Measurements from ENCODE around the gene POU3F2. TPM values are rescaled to one million over a fixed set of nuclear protein-coding genes. Genes with fewer than 3 reads are reported as not detected.

POU3F2 gene
- total and polyA plus RNA-seq, 9 of the 15 experiments (the other 6 are each of a cell fraction or from before 2014, with no cell fraction given), result 0.08 to 0.46 (median 0.36) TPM

DNA sequence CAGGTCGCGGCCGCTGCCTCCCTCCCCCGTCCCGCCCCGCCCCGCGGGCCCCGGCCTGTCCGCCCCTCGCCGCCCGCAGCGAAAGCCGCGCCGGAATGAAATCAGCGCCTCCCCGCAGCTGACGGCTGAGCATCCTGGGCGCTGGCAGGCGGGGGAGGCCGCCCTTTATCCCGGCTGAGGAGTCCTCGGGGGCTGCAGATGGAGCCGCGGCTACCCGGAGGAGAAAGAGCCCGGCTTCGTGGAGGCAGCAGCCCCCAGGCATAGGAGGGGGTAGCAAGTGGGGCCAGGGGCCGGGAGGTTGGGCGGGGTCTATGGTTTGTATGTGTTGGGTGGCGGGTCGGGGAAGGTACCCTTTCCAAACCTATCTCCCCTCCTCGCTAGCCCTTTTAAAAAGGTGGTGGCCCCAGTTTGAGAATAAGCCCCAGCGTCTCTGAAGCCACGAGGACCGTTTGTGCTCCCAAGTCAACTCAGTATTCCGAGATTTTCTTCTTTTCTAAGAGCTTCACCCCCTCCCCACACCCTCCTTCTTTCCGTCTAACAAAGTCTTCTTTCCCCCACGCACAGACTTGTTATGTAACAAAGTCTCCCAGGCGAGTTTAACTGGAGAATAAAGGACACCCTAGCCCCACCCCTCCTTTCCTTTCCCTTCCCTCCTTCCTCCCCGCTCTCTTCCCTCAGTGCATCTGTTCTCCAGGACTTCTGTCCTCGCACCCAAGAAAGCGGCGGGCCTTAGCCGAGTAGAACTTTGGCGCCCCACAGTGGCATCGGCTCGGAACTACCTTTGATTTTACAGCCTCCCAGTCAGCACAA, 11.0 kb downstream of the POU3F2 start (continued):
- TF ChIP-seq ZNF318 (IDR thresholded peaks at IDR 0.05; ENCODE audit: borderline replicate concordance in 1 of 2, low read depth in 1 of 2) (no peak), FOXJ3 (CRISPR knock-in tag; IDR thresholded peaks at IDR 0.05) (no peak), ZNF23 (CRISPR knock-in tag; IDR thresholded peaks at IDR 0.05) (no peak), L3MBTL2 (IDR thresholded peaks at IDR 0.05) (0 out of 2 replicates have a peak, but pooled peaks have one; percentile 19), NFYB (IDR thresholded peaks at IDR 0.05; ENCODE audit: extremely low read depth, insufficient read length) (no peak), ZFPM2 (CRISPR knock-in tag; IDR thresholded peaks at IDR 0.05) (no peak), ZNF134 (CRISPR knock-in tag; conservative IDR thresholded peaks at IDR 0.05) (no peak), ZNF282 (CRISPR knock-in tag; IDR thresholded peaks at IDR 0.05) (no peak), PHB2 (IDR thresholded peaks at IDR 0.05; ENCODE audit: low read depth) (no peak), POLR2B (IDR thresholded peaks at IDR 0.05; ENCODE audit: low read depth, partially characterized antibody) (no peak), ZBTB17 (CRISPR knock-in tag; IDR thresholded peaks at IDR 0.05) (no peak)
- TF ChIP-seq, protein P1, sequence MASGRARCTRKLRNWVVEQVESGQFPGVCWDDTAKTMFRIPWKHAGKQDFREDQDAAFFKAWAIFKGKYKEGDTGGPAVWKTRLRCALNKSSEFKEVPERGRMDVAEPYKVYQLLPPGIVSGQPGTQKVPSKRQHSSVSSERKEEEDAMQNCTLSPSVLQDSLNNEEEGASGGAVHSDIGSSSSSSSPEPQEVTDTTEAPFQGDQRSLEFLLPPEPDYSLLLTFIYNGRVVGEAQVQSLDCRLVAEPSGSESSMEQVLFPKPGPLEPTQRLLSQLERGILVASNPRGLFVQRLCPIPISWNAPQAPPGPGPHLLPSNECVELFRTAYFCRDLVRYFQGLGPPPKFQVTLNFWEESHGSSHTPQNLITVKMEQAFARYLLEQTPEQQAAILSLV (tag; IDR thresholded peaks at IDR 0.05), result no peak
- TF ChIP-seq, protein P2, sequence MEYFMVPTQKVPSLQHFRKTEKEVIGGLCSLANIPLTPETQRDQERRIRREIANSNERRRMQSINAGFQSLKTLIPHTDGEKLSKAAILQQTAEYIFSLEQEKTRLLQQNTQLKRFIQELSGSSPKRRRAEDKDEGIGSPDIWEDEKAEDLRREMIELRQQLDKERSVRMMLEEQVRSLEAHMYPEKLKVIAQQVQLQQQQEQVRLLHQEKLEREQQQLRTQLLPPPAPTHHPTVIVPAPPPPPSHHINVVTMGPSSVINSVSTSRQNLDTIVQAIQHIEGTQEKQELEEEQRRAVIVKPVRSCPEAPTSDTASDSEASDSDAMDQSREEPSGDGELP (CRISPR knock-in tag; IDR thresholded peaks at IDR 0.05; ENCODE audit: borderline replicate concordance), result peak; percentile 18; the same call in 1 of the 2 replicates
- TF ChIP-seq, protein P3, sequence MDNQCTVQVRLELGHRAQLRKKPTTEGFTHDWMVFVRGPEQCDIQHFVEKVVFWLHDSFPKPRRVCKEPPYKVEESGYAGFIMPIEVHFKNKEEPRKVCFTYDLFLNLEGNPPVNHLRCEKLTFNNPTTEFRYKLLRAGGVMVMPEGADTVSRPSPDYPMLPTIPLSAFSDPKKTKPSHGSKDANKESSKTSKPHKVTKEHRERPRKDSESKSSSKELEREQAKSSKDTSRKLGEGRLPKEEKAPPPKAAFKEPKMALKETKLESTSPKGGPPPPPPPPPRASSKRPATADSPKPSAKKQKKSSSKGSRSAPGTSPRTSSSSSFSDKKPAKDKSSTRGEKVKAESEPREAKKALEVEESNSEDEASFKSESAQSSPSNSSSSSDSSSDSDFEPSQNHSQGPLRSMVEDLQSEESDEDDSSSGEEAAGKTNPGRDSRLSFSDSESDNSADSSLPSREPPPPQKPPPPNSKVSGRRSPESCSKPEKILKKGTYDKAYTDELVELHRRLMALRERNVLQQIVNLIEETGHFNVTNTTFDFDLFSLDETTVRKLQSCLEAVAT (IDR thresholded peaks at IDR 0.05), result no peak
- TF ChIP-seq, protein P4, sequence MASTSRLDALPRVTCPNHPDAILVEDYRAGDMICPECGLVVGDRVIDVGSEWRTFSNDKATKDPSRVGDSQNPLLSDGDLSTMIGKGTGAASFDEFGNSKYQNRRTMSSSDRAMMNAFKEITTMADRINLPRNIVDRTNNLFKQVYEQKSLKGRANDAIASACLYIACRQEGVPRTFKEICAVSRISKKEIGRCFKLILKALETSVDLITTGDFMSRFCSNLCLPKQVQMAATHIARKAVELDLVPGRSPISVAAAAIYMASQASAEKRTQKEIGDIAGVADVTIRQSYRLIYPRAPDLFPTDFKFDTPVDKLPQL (IDR thresholded peaks at IDR 0.05; ENCODE audit: extremely low read depth, insufficient read length), result no peak
